ENCODE results near the gene ACADS. TPM values are rescaled to one million over a fixed set of nuclear protein-coding genes. Genes with fewer than 3 reads are reported as not detected.

ACADS gene
- total and polyA plus RNA-seq, 2 of the 8 experiments (the other 6 are each of a cell fraction or from before 2014, with no cell fraction given): 4.9 to 7.5 TPM

DNA sequence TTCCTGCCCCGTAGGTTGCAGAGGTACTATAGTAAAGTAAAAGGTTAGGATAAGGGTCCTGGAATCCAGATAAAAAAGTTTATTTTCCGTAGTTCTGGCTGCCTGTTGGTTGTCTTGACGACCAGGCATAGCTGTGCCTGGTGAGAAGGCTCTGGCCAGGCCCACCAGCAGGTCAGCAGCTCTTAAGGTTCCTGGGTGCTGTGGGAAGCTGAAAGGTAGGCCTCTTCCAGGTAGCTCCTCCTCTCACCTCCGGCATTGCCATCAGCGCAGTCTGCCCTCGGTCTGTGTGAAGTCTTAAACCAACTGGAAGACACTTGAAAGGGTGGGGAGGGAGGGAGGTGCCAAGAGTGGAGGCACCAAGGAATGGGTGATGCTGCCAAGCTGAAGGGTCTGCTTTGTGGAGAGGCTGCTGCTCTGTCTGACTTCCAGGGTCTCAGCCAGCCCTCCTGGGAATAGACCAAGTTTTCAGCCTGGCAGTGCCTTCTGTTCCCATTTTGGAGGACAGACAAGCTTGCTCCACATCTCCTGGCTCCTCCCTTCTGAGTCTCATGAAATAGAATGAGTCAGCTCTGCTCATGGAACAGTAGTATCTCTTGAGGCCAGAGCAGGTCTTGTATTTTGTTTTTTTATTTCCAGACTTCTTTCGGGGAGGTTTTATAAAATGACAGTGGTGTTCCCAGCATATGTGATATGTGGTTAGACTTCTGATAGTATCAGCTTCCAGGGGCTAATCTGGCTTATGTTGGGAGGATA lies 5.2 kb upstream of the ACADS start:
- Histone ChIP-seq H3K56ac (replicated peaks; ENCODE audit: insufficient read length, low read depth, low read length) (no peak overlapping the region), H3K23me2 (ENCODE audit: low read depth, low read length) (peaks cover 4% of the 10 kb centered on the region; the same call in 1 of the 2 replicates), H3K9ac (replicated peaks in 1 of 4; ENCODE audit: extremely low read depth in 1 of 4, low read depth in 3 of 4, low read length in 3 of 4) (no peak overlapping the region), H3K4me2 (ENCODE audit: insufficient read depth in 1 of 2, low read depth in 2 of 2, low read length in 2 of 2) (no peak overlapping the region), H2BK5ac (ENCODE audit: low read depth, low read length) (no peak overlapping the region), H4K8ac (ENCODE audit: extremely low read depth, insufficient read depth, low read length) (no peak overlapping the region), H3K4ac (replicated peaks; ENCODE audit: insufficient read length, low read depth, low read length) (no peak overlapping the region), H3K18ac (ENCODE audit: extremely low read depth, low read length) (no peak overlapping the region), H2AK5ac (ENCODE audit: low read depth, low read length) (no peak overlapping the region), H3K79me1 (ENCODE audit: low read depth, low read length) (0 out of 2 replicates have a peak, but pooled peaks cover 5% of the 10 kb centered on the region), H3K14ac (ENCODE audit: insufficient read length) (no peak overlapping the region), H3K4me3 (ENCODE audit: extremely low read depth in 1 of 4, insufficient read depth in 2 of 4, low read depth in 3 of 4, low read length in 4 of 4) (no peak overlapping the region), H2BK20ac (ENCODE audit: low read length) (no peak overlapping the region), H4K91ac (replicated peaks; ENCODE audit: insufficient read length, low read length) (no peak overlapping the region), H3K27ac (ENCODE audit: low read depth, low read length) (no peak overlapping the region), H4K5ac (ENCODE audit: insufficient read length, low read depth, low read length) (no peak overlapping the region), H3K23ac (ENCODE audit: insufficient read length) (no peak overlapping the region), H2BK120ac (replicated peaks; ENCODE audit: low read depth, low read length) (no peak overlapping the region), H2BK15ac (ENCODE audit: low read length) (no peak overlapping the region), H3K4me1 (replicated peaks in 1 of 4; ENCODE audit: control insufficient read depth in 3 of 4, insufficient read depth in 4 of 4, low read length in 3 of 4) (peaks cover 0 to 5% (median 3%) of the 10 kb centered on the region in 4 experiments; a peak in 4 of 7 replicates), H3K27me3 (replicated peaks in 1 of 4; ENCODE audit: control insufficient read depth in 3 of 4, extremely low read depth in 1 of 4, insufficient read depth in 3 of 4, low read length in 3 of 4) (no peaks in the 10 kb centered on the region), H3K79me2 (ENCODE audit: control insufficient read depth in 1 of 2, insufficient read depth in 2 of 2, low read length in 2 of 2) (no peaks in the 10 kb centered on the region), H4K20me1 (replicated peaks in 1 of 2; ENCODE audit: control insufficient read depth in 1 of 2, insufficient read depth in 2 of 2, low read length in 2 of 2) (peaks cover 0 to 8% of the 10 kb centered on the region in 2 experiments), H2AFZ (ENCODE audit: low read length) (no peak overlapping the region), H3K36me3 (ENCODE audit: control insufficient read depth in 2 of 4, insufficient read depth in 4 of 4, low read length in 3 of 4) (peaks cover 37 to 73% (median 63%) of the 10 kb centered on the region in 4 experiments), H2BK12ac (ENCODE audit: low read depth, low read length) (no peak overlapping the region), H3K9me3 (ENCODE audit: insufficient read depth in 2 of 2, low read depth in 1 of 2, low read length in 1 of 2) (no peaks in the 10 kb centered on the region)
- CTCF ChIA-PET (ENCODE audit: partially characterized antibody): interaction anchor here (0.5 to 2.2 kb wide), 12 partner anchors 13 to 248 kb away, joined by 3 to 9 read pairs (median 3); partner anchors contain the start of gene POP5
- DNase-seq (ENCODE audit: low read depth in 1 of 2, low spot score in 2 of 2) (no peak), FAIRE-seq (no peak)
- POLR2A ChIA-PET (ENCODE audit: partially characterized antibody): interaction anchor here (0.7 to 1.5 kb wide), 4 partner anchors 14 to 141 kb away, joined by 3 read pairs; no protein-coding TSS in a partner anchor
- WGBS, 2 experiments (ENCODE audit: extremely low coverage in 1 of 2, insufficient coverage in 1 of 2, insufficient read length in 1 of 2, insufficient replicate concordance in 2 of 2, low coverage in 1 of 2, low lambda C conversion rate in 2 of 2, missing lambda C conversion rate in 1 of 2): 92% methylated on average over 7 of the region's 7 CpGs; no CpG with 5 or more reads in 1 of the 2 experiments
- no peak for TF ChIP-seq RBBP5 (IDR thresholded peaks at IDR 0.05; ENCODE audit: borderline replicate concordance, low read depth, low read length)
- no peak for TF ChIP-seq SP1 (IDR thresholded peaks at IDR 0.05; ENCODE audit: low read depth, low read length)
- no peak for TF ChIP-seq EP300 (IDR thresholded peaks at IDR 0.05; ENCODE audit: borderline replicate concordance in 1 of 2, low read depth in 2 of 2, low read length in 2 of 2)
- TF ChIP-seq, protein P1, sequence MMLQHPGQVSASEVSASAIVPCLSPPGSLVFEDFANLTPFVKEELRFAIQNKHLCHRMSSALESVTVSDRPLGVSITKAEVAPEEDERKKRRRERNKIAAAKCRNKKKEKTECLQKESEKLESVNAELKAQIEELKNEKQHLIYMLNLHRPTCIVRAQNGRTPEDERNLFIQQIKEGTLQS (IDR thresholded peaks at IDR 0.05; ENCODE audit: insufficient read depth, low read depth, low read length): no peak
- no peak for TF ChIP-seq HDAC6 (IDR thresholded peaks at IDR 0.05; ENCODE audit: low read depth, low read length)
- no peak for TF ChIP-seq MAFK (IDR thresholded peaks at IDR 0.05; ENCODE audit: low read depth, low read length)
- TF ChIP-seq SAP30 (IDR thresholded peaks at IDR 0.05; ENCODE audit: insufficient read depth, insufficient replicate concordance, low read length): no peak
- no peak for TF ChIP-seq RXRA (IDR thresholded peaks at IDR 0.05; ENCODE audit: insufficient read depth, low read depth, low read length)
- no peak for TF ChIP-seq CREB1 (IDR thresholded peaks at IDR 0.05)
